GM10266 (cell line): ENCODE results near the gene DLG5.

Experiments
- DNase-seq: peaks from one replicate; pipeline ENCODE4 v3.0.0; 2012; ENCODE audit errors: extremely low spot score
- TF ChIP-seq, protein P1 (sequence below): IDR thresholded peaks from 2 replicates; pipeline ENCODE4 v1.5.1; 2012; ENCODE audit warnings: mild to moderate bottlenecking, low read depth; ENCODE audit not compliant: control insufficient read depth, insufficient read depth; ENCODE audit errors: missing control alignments

Gene DLG5

GRCh38 chr10:77834943-77835668 lies 91.4 kb downstream of the DLG5 start:
- TF ChIP-seq, protein P1, sequence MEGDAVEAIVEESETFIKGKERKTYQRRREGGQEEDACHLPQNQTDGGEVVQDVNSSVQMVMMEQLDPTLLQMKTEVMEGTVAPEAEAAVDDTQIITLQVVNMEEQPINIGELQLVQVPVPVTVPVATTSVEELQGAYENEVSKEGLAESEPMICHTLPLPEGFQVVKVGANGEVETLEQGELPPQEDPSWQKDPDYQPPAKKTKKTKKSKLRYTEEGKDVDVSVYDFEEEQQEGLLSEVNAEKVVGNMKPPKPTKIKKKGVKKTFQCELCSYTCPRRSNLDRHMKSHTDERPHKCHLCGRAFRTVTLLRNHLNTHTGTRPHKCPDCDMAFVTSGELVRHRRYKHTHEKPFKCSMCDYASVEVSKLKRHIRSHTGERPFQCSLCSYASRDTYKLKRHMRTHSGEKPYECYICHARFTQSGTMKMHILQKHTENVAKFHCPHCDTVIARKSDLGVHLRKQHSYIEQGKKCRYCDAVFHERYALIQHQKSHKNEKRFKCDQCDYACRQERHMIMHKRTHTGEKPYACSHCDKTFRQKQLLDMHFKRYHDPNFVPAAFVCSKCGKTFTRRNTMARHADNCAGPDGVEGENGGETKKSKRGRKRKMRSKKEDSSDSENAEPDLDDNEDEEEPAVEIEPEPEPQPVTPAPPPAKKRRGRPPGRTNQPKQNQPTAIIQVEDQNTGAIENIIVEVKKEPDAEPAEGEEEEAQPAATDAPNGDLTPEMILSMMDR: no peak
- no peak for DNase-seq

- no peak for DNase-seq
- TF ChIP-seq, protein P1: no peak
Observed at GRCh38 chr10:77834540-77834939, 92.0 kb downstream of the DLG5 start.

GRCh38 chr10:77833792-77834191 lies 92.8 kb downstream of the DLG5 start:
- DNase-seq: no peak
- TF ChIP-seq, protein P1: no peak

DNA sequence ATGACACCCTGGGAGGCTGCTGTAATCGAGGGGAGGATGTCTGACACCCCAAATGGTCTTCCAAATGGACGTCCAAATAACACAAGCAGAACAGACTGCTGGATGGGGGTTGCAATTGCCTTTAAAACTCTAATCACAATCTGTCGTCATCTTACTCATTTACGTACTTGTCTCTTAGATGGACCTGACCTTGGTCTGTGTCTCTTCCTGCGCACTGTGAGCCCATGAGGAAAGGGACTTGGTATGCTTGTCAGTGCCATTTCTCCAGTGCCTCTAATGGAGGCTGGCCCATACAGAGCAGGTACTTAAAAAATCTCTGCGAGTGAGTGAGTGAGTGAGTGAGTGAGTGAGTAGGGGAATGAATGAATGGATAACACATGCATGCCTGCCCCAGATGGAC lies 93.3 kb downstream of the DLG5 start:
- TF ChIP-seq, protein P1: no peak
- DNase-seq: no peak

- TF ChIP-seq, protein P1: no peak
- DNase-seq: no peak
Observed at GRCh38 chr10:77832238-77832637, 94.3 kb downstream of the DLG5 start.

DNA sequence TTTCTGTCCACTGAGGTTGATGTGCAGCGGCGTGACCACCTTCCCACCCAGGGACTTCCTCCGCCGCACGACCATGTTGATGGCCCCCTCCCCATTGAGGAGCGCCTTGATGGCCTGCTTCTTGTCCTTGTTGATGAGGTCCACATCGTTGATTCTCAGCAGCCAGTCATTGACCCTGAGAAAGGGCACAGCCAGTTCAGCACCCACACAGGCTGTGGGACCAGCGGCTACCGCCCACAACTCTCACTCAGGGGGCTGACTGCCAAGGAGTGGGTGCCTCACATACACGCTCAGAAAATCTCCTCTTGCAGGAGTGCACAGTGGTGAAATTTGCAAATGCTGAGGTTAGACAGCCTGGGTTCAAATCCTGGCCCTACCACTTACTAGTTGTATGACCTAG lies 97.2 kb downstream of the DLG5 start:
- DNase-seq: no peak
- TF ChIP-seq, protein P1: no peak

- DNase-seq: no peak
- TF ChIP-seq, protein P1: no peak
Observed at GRCh38 chr10:77828377-77828776, 98.2 kb downstream of the DLG5 start.
